GOT3 (cell line): ENCODE measurements around the gene ISG20L2.

ENCODE experiments used
- DNase-seq: peaks from one replicate; lab custom pipeline; 2025; ENCODE audit warnings: mixed read lengths; lab: John Stamatoyannopoulos, UW

Gene ISG20L2

DNA sequence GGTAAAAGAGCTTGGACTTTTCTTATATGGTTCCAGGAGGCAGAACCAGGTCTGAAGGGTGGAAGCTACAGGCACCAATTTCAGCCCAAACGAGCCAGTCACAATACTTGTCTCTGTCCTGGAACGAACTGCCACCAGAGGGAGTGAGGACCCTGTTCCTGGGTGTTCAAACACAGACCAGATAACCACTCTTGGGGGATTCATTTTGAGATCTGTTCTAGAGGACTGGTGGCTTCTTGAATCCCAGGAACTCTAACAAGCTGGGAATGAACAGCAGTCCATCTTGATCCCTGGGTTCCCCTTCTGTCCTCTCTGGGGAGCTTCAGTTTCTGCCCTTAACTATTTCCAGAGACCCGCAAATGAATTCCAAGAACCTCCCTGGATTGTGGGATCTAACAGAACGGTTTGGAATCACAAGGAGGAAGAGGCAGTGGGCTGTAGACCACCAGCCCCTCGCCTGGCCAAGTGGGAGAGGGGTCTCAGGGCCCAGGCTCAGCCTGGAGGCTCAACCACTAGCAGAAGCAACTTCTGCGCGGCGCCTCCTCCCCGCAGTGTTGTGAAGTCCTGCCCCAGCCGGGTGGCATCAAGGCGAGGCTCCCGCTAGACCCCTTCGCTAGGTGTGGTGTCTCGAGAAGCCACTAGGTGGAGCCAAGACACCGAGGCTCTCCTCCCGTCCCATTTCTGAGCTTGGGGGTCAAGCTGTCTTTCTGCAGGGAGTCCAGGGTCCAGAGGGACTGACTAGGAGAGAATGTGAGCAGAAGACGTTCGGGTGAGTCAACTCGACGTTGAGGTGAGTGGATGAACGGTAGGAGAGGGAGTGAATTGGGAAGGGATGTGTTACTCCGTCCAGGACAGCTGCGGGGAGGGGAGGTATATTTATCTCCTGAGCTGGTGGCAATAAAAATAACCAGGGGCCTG is 39.3 kb downstream of the ISG20L2 start:
- peak; percentile 63 for DNase-seq

DNA sequence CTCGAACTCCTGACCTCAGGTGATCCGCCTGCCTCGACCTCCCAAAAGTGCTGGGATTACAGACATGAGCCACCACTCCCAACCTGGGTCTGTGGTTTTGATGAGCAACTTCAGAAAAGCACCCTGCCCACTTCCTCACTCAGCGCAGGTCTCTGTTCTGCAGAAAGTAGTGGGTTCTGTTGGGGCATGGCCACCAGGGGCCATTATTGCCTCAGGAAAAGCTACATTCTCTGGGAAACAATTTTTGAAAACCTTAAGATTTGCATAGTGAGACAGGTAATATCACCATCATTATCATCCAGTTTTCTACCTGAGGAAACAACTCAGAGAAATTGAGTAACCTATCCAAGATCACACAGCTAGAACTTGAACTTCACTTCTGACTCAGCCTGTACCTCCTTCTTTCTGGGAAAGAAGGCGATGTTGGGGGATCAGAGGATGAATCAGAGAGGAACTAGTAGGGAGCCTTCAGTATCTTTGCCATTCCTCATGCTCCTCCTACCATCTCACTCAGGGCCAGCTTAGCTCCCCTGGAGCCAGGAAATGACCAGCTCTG is 44.3 kb downstream of the ISG20L2 start:
- no peak for DNase-seq

DNA sequence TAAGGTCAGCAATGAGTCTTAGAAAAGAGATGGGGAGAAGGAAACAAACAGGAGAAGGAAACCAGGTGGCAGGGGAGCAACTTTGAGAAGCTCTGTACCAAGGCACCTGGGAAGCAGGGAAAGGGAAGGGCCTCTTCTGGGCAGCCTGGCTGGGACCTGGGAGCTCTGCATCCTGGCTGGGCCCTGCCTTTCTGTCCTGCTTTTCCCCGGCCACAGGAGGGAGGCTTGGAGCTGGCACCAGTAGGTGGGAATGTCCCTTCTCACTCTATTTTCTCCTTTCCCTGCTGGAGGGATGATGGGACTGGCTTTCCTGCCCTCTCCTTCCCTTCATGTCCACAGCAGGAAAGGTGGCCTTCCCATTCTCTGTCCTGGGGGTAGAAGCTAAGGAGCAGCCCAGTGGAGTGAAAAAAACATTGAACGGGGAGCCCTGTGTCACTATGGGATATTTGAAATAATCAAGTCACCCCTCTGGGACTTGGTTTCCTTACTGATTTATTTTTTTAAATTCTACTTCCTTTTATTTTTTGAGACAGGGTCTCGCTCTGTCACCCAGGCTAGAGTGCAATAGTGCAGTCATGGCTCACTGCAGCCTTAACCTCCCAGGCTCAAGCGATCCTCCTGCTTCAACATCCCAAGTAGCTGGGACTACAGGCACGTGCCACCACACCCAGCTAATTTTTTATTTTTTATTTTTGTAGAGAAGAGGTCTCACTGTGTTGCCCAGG is 46.2 kb downstream of the ISG20L2 start:
- no peak for DNase-seq

DNA sequence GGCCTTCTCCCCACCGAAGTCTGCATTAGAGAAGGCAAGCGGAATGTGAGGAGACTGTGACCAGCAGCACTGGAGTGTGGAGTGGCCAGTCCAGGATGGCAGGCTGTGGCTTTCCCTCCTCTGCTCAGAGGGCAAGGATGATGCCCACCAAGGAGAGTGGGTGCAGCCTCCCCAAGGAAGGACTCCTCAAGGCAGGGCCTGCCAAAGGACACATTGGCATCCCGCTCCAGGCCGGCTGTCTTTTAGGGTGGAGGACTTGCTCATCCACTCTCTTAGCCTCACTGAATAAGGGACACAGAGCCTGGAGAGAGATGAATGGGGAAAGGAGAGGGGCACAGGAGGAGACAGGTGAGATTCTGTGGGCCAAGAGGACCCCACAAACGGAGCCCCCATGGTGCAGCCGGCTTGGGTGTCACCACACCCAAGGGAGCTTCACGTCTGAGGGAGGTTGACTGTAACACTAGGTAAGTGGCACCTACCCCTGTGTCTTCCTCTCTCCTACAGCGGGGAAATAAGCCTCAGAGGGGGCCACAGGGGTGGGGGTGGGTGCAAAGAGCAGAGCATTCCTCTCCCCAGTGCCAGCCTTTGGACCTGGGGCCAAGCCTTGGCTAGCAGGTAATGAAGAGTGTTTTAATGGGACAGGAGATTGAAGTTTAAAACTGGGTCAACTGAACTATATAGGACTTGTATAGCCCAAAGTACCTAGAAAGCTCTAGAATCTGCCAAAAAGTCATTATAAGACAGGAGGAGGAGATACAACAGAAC is 47.2 kb downstream of the ISG20L2 start:
- DNase-seq, result no peak

DNA sequence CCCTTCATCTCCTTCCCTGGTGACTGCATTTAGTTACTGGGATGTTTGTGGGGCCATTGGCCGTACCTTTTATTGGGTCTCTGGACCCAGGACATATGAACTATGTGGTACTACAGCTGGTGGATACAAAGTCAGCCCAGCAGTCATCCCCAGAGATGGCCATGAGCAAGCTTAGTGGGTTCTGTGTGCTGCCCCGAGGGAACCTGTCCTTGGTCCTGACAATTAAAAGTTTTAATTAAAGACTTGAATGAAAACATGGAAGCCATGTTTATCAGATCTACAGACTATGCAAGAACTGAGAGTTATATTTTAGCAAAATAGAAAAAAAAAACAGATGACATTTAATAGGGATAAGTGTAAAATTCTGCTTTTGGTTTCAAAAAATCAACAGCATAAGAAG is 48.5 kb downstream of the ISG20L2 start:
- DNase-seq, result no peak

DNA sequence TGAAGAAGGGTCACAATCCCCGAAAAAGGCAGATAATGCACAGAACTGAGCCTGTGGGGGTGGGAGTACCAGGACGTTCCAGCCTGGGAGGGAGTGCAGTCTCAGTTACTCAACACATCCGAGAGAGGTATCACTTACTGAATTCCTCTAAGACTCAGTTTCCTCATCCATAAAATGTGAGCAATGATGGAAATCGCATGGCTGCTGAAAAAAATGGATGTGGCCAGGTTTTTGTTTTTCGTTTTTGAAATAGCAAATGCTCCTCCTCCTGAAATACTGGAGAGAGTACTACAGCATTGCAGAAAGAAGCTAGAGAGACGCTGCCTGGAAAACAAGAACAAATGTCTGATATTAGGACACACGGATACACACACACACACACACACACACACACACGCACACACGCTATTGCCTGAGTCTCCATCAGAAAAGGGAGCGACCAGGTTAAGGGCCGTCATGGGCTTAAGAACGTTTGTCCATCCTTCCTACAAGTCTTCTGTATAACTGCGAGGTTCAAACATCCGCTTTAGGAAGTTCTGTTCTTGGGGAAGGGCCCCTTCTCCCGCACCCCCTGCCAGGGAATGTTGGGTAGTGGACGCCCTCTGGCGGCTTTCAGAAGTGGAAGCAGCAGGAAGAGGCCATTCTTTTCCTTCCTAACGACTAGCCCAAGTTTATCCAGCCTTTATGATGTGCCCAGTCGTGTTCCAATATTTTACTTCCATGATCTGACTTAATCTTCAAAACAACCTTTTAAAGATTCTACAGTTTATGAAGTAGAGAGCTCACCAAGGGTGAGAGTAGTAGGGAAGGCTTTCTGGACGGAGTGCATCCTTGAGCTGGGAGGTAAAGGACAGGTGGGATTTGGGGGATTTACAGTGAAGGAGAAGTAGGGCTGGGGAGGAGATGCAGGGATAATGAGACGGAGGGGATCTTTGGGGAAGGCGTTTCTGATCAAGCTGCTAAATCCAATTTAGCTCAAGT is 50.7 kb downstream of the ISG20L2 start:
- DNase-seq, result no peak

DNA sequence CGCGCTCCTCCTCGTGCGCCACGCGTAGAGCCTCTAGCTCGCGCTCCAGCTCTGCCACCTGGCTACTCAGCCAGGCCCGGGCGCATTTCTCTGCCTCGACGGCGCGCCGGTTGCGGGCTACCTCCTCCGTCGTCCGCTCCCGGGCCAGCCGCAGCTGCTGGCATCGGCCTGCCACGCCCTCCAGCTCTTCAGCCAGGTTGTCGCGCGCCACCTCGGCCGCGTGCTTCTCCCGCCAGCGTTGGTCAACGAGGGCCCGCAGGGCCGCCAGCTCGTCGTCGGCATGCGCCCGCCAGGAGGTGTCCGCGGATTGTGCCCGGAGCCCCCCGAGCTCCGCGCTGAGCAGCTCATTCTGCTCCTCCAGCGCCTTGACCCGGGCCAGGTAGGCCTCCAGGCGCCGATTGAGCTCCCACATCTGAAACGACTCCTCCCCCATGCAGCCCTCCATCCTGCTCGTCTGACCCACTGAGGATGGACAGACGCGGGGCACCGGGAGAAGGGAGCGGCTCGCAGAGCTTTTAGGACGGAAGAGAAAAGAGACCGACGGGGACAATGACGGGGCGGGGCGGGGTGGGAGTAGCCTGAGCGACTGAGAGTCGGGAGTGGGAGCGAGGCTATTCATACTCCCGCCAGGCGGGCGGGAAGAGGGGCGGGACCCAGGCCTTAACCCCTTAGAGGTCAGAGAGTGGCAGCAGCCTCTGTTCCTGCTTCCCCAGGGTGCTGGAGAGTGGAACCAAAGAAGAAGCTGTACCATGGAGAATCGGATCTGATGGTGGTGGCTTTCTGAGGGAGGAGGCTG is 51.5 kb downstream of the ISG20L2 start, which contains the start of gene NES:
Gene NES, minus strand, starts transcription at position 588 of the 796 bp plus-strand sequence. Its CDS starts 143 bp downstream, at position 445.
- no peak for DNase-seq

DNA sequence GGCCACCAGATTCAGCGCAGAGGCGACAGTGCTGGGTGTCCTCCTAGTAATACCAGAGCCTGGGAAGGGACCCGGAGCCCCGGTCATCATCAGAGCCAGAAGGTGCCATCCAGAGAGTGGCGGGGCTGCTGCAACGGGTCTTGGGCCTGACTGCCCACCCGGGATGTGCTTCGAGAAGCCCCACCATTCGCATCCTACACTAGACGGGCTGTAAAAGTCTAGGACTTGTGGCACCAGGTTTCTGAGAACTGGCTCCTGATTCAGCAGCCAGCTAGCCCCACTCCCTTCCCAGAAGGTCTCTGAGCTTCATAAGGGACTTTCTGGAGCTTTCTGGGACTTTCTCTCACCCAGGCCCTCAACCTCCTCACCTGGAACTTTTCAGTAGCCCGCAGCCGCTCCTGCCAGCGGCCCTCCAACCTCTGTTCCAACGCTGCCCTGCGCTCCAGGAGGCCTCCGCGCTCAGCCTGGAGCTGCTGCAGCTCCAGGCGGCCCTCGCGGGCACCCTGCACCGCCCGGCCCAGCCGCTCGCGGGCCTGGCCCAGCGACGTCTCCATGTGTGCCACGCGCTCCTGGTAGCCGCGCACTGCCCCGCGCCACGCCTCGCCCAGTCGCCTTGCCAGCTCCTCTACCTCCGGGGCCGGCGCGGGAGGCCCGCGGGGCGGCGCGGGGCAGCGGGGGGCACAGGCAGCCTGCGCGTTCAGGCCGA is 52.3 kb downstream of the ISG20L2 start:
- DNase-seq, result no peak

DNA sequence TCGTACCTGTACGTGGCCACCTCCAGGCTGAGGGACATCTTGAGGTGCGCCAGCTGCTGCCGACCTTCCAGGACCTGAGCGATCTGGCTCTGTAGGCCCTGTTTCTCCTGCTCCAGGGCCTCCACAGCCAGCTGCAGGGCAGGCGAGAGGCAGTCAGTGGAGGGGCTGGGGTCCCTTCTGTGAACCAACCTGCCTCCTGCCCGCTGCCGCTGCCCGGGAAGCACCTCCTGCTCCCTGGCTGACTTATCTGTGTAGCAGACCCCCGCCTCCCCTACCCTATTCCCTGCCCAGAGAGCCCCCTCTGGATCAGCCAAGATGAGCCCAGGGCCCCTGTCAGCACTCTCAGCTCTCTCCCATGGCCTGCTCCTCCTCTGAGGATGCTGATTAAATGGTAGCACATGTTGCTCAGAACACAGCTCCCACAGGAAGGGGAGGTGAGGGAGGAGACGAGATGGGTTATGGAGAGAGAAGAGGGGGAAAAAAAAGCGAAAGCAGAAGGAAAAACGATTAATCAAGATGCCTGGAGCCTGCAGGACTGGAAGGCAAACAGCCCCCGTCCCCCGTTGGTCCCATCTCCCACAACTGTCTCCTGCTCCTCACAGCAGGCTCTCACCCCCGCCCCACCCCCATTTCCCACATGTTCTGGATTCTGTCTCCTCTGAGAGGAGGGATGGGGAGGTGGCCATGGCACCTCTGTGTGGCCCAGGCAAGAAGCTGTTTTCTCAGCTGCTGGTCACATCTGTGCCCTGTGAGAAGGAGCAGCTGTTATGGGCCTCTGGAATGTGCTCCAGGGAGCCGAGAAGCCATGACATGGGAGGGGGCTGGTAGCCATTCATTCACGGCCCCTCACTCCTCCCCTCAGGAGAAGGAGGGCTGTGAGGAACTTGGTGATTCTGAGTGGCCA is 53.1 kb downstream of the ISG20L2 start:
- DNase-seq, result no peak

DNA sequence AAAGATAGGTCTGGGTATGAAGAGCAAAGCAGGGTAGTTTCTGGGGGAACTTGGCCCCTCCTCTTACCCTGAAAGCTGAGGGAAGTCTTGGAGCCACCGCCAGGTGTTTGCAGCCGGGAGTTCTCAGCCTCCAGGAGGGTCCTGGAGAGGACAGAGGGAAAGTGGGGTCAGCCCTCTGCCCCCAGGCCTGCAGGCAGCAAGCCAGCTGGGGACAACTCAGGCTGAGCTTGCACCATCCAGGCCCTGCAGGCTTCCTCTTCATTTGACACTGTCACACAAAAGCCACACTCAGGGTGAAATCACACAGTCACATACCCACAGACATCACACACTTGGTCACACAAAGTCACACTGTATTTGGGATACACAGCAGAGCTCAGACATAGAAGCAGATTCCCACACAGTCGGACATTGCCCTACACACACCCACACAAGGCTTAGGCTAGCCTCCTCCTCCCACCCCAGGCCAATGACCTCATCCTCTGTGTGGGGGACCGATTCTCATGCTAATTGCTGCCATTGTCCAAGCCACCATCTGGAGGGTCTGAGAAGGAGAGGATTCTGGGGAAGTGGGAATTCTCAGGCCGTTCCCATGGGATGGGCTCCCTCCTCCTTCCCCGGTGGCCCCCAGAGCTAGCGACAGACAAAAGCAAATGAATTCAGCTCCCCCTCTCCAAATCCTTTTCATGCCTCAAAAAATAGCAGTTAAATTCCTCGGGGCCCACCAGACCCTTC is 55.0 kb downstream of the ISG20L2 start:
- DNase-seq, result no peak
